HepG2 (cell line): ENCODE measurements around the gene PLEKHN1. TPM values are rescaled to one million over a fixed set of nuclear protein-coding genes. Genes with fewer than 3 reads are reported as not detected.
A peak's percentile ranks its signal among the peaks of the same experiment; 100 is the strongest.

Experiments
- FOXA3 ChIP-seq: IDR thresholded peaks from 2 replicates; pipeline ENCODE4 v1.6.1; 2016; ENCODE audit warnings: missing genetic modification reagents, missing compliant biosample characterization
- HNF4G ChIP-seq, 2 experiments: sonication (generic) in 1 of 2; formaldehyde crosslinking in 1 of 2; IDR thresholded peaks; 2 replicates each; pipeline versions ENCODE4 v1.4.0 to v1.6.1; 2011 to 2020; ENCODE audit warnings: borderline replicate concordance in 2 of 2, low read depth in 2 of 2, mild to moderate bottlenecking in 2 of 2, low read length in 1 of 2, missing genetic modification reagents in 1 of 2, moderate library complexity in 1 of 2
- HNRNPLL ChIP-seq: fragments of 200-400 bp; formaldehyde crosslinking; IDR thresholded peaks from 2 replicates; pipeline ENCODE4 v1.6.1; 2017; ENCODE audit warnings: mild to moderate bottlenecking, low read depth, low read length; ENCODE audit not compliant: poor library complexity, severe bottlenecking
- KDM4B ChIP-seq: sonication (generic); formaldehyde crosslinking; IDR thresholded peaks from 2 replicates; pipeline ENCODE4 v1.4.0; 2020; ENCODE audit warnings: missing genetic modification reagents
- MAZ ChIP-seq, 2 experiments: sonication (generic) in 1 of 2; formaldehyde crosslinking in 1 of 2; IDR thresholded peaks; 2 replicates each; pipeline versions ENCODE4 v1.5.0 to v1.6.1; 2012 to 2020; ENCODE audit warnings: low read depth in 2 of 2, mild to moderate bottlenecking in 2 of 2, borderline replicate concordance in 1 of 2, improper control_type of control experiment in 1 of 2, low read length in 1 of 2, missing genetic modification reagents in 1 of 2, moderate library complexity in 1 of 2
- MED1 ChIP-seq: sonication (generic); formaldehyde crosslinking; IDR thresholded peaks from 2 replicates; pipeline ENCODE4 v1.4.0; 2020; ENCODE audit warnings: missing genetic modification reagents
- NFKBIZ ChIP-seq: IDR thresholded peaks from 2 replicates; pipeline ENCODE4 v1.6.1; 2018; ENCODE audit warnings: missing genetic modification reagents, missing compliant biosample characterization
- NKX3-1 ChIP-seq: sonication (generic); formaldehyde crosslinking; IDR thresholded peaks from 2 replicates; pipeline ENCODE4 v1.5.0; 2020; ENCODE audit warnings: missing genetic modification reagents
- NR1H2 ChIP-seq: sonication (generic); formaldehyde crosslinking; IDR thresholded peaks from 2 replicates; pipeline ENCODE4 v1.8.1; 2022; ENCODE audit warnings: low read depth, missing genetic modification reagents, borderline replicate concordance
- REPIN1 ChIP-seq: sonication (generic); formaldehyde crosslinking; IDR thresholded peaks from 2 replicates; pipeline ENCODE4 v1.8.0; 2022; ENCODE audit warnings: missing genetic modification reagents, low read depth, mild to moderate bottlenecking, borderline replicate concordance
- ZNF225 ChIP-seq: sonication (generic); formaldehyde crosslinking; IDR thresholded peaks from 2 replicates; pipeline ENCODE4 v1.4.0; 2020; ENCODE audit warnings: mild to moderate bottlenecking, missing genetic modification reagents
- ZNF709 ChIP-seq: sonication (generic); formaldehyde crosslinking; IDR thresholded peaks from 2 replicates; pipeline ENCODE4 v1.5.0; 2020; ENCODE audit warnings: mild to moderate bottlenecking, missing genetic modification reagents
- polyA plus RNA-seq, 8 experiments: library from polyadenylated mRNA; depleted of rRNA in 3 of 8; stranded (reverse) in 7 of 8; unstranded in 1 of 8; fragments of >200 nt; fragmentation: Illumina TruSeq in 4 of 8; extraction: Trizol in 4 of 8; gene quantifications; 2 replicates each; pipeline versions ENCODE4 v1.2.1 to v1.2.3, GENCODE V29; 2011 to 2016; ENCODE audit warnings: low read depth in 4 of 8, missing spikeins in 1 of 8, mixed read lengths in 1 of 8; ENCODE audit not compliant: insufficient read depth in 1 of 8
- total RNA-seq, 5 experiments: library from RNA; depleted of rRNA; stranded (reverse); fragments of >200 nt; fragmentation: Illumina TruSeq; extraction: Trizol; gene quantifications; 2 replicates each; pipeline ENCODE4 v1.2.3, GENCODE V29; 2016; ENCODE audit warnings: low read depth in 1 of 5
- TF ChIP-seq, protein P1 (sequence below): sonication (generic); formaldehyde crosslinking; IDR thresholded peaks from 2 replicates; pipeline ENCODE4 v1.8.1; 2023; ENCODE audit warnings: mild to moderate bottlenecking, moderate library complexity, missing genetic modification reagents
- TF ChIP-seq, protein P2 (sequence below): sonication (generic); formaldehyde crosslinking; IDR thresholded peaks from 2 replicates; pipeline ENCODE4 v1.5.0; 2020; ENCODE audit warnings: mild to moderate bottlenecking, missing genetic modification reagents, moderate library complexity
- TF ChIP-seq, protein P3 (sequence below): sonication (generic); formaldehyde crosslinking; IDR thresholded peaks from 2 replicates; pipeline ENCODE4 v1.8.1; 2023; ENCODE audit warnings: missing genetic modification reagents, mild to moderate bottlenecking, borderline replicate concordance
- TF ChIP-seq, protein P4 (sequence below): fragments of 450-650 bp; IDR thresholded peaks from 2 replicates; pipeline ENCODE4 v1.6.1; 2017; ENCODE audit warnings: mild to moderate bottlenecking
- TF ChIP-seq, protein P5 (sequence below): sonication (generic); formaldehyde crosslinking; IDR thresholded peaks from 2 replicates; pipeline ENCODE4 v1.9.0; 2022; ENCODE audit warnings: missing genetic modification reagents, mild to moderate bottlenecking, borderline replicate concordance

PLEKHN1 gene
- total and polyA plus RNA-seq, 2 of the 13 experiments (the other 11 are each of a cell fraction or from before 2014, with no cell fraction given) = 0.42 to 0.58 TPM

DNA sequence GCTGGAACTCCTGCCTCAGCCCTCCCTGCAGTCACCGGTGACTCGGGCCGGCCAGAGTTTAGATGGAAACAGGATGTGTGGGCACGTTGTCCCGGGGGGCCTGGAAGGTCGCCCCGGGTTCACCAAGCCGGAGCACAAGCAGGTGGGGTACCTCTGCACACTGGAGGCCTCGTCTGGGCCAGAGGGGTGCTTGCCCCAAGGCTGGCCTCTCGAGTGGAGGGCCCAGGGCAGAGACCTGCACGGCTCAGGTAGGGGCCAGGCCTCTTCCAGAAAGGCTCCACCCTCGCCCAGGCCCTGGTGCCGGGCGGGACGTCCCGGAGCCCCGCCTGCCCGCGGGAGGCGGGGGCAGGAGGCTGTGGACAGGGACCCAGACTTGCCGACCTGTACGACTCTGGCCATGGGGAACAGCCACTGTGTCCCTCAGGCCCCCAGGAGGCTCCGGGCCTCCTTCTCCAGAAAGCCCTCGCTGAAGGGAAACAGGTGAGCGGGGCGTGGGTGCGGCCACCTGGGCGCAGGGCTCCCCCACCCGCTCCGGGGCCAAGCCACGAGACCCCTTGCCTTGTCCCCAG lies at the start of gene PLEKHN1 (continued):
- no peak for TF ChIP-seq KDM4B (CRISPR knock-in tag)
- TF ChIP-seq MAZ (IDR thresholded peaks at IDR 0.05; ENCODE audit: borderline replicate concordance, low read depth, low read length) = no peak
- 0 out of 2 replicates have a peak, but pooled peaks have one; percentile 33 for TF ChIP-seq MAZ (CRISPR knock-in tag; IDR thresholded peaks at IDR 0.05; ENCODE audit: low read depth)
- TF ChIP-seq, protein P1, sequence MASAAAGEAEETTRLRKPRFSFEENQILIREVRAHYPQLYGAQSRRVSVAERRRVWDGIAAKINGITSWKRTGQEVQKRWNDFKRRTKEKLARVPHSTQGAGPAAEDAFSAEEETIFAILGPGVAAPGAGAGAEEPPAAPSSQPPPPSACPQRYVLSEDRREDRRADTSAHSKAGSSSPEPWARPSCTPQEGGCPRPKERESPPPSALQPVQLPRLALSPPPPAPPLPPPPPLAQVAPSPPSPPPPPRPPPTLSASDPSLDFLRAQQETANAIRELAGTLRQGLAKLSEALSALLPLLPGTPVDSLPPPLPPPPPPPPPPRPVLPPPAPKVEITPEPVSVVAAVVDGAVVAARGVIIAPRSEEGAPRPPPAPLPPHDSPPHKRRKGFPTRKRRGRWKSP (CRISPR knock-in tag) = 0 out of 2 replicates have a peak, but pooled peaks have one; percentile 5
- TF ChIP-seq, protein P2, sequence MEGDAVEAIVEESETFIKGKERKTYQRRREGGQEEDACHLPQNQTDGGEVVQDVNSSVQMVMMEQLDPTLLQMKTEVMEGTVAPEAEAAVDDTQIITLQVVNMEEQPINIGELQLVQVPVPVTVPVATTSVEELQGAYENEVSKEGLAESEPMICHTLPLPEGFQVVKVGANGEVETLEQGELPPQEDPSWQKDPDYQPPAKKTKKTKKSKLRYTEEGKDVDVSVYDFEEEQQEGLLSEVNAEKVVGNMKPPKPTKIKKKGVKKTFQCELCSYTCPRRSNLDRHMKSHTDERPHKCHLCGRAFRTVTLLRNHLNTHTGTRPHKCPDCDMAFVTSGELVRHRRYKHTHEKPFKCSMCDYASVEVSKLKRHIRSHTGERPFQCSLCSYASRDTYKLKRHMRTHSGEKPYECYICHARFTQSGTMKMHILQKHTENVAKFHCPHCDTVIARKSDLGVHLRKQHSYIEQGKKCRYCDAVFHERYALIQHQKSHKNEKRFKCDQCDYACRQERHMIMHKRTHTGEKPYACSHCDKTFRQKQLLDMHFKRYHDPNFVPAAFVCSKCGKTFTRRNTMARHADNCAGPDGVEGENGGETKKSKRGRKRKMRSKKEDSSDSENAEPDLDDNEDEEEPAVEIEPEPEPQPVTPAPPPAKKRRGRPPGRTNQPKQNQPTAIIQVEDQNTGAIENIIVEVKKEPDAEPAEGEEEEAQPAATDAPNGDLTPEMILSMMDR = no peak
- TF ChIP-seq ZNF709 (CRISPR knock-in tag) = no peak
- TF ChIP-seq, protein P3, sequence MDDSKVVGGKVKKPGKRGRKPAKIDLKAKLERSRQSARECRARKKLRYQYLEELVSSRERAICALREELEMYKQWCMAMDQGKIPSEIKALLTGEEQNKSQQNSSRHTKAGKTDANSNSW (CRISPR knock-in tag) = no peak
- no peak for TF ChIP-seq HNF4G (IDR thresholded peaks at IDR 0.05; ENCODE audit: borderline replicate concordance, low read depth, low read length)
- TF ChIP-seq HNF4G (CRISPR knock-in tag; IDR thresholded peaks at IDR 0.05; ENCODE audit: borderline replicate concordance, low read depth) = no peak
- TF ChIP-seq NKX3-1 (CRISPR knock-in tag) = 0 out of 2 replicates have a peak, but pooled peaks have one; percentile 11
- TF ChIP-seq ZNF225 (CRISPR knock-in tag) = no peak
- TF ChIP-seq, protein P4, sequence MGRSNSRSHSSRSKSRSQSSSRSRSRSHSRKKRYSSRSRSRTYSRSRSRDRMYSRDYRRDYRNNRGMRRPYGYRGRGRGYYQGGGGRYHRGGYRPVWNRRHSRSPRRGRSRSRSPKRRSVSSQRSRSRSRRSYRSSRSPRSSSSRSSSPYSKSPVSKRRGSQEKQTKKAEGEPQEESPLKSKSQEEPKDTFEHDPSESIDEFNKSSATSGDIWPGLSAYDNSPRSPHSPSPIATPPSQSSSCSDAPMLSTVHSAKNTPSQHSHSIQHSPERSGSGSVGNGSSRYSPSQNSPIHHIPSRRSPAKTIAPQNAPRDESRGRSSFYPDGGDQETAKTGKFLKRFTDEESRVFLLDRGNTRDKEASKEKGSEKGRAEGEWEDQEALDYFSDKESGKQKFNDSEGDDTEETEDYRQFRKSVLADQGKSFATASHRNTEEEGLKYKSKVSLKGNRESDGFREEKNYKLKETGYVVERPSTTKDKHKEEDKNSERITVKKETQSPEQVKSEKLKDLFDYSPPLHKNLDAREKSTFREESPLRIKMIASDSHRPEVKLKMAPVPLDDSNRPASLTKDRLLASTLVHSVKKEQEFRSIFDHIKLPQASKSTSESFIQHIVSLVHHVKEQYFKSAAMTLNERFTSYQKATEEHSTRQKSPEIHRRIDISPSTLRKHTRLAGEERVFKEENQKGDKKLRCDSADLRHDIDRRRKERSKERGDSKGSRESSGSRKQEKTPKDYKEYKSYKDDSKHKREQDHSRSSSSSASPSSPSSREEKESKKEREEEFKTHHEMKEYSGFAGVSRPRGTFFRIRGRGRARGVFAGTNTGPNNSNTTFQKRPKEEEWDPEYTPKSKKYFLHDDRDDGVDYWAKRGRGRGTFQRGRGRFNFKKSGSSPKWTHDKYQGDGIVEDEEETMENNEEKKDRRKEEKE = no peak
- TF ChIP-seq NR1H2 (CRISPR knock-in tag) = no peak
- TF ChIP-seq HNRNPLL = peak; percentile 39
- no peak for TF ChIP-seq REPIN1 (CRISPR knock-in tag)
- TF ChIP-seq MED1 (CRISPR knock-in tag) = peak; percentile 8; the same call in 1 of the 2 replicates
- no peak for TF ChIP-seq FOXA3 (CRISPR knock-in tag)
- TF ChIP-seq NFKBIZ (CRISPR knock-in tag) = no peak; the same call in 1 of the 2 replicates
- TF ChIP-seq, protein P5, sequence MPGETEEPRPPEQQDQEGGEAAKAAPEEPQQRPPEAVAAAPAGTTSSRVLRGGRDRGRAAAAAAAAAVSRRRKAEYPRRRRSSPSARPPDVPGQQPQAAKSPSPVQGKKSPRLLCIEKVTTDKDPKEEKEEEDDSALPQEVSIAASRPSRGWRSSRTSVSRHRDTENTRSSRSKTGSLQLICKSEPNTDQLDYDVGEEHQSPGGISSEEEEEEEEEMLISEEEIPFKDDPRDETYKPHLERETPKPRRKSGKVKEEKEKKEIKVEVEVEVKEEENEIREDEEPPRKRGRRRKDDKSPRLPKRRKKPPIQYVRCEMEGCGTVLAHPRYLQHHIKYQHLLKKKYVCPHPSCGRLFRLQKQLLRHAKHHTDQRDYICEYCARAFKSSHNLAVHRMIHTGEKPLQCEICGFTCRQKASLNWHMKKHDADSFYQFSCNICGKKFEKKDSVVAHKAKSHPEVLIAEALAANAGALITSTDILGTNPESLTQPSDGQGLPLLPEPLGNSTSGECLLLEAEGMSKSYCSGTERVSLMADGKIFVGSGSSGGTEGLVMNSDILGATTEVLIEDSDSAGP (CRISPR knock-in tag) = peak; percentile 52; the same call in 1 of the 2 replicates
